HEK293 (cell line): ENCODE measurements around the gene SLC6A9.
A peak's percentile ranks its signal among the peaks of the same experiment; 100 is the strongest.

Experiments used
- CTCF ChIA-PET: fragments of 350-600 bp; formaldehyde crosslinking; extraction: SDS; loops from one replicate; lab custom pipeline; 2021; ENCODE audit warnings: antibody characterized with exemption; lab: Yijun Ruan, JAX
- POLR2A ChIA-PET: fragments of 300-600 bp; formaldehyde crosslinking; extraction: SDS; loops from one replicate; lab custom pipeline; 2020; ENCODE audit warnings: antibody characterized with exemption, inconsistent platforms; lab: Yijun Ruan, JAX
- H3K27ac ChIP-seq: fragments of 200-500 bp; sonication (Bioruptor generic); 2 replicates; pipeline ENCODE4 v1.5.1; 2014; ENCODE audit warnings: low read depth, low read length, control low read depth, inconsistent platforms; ENCODE audit errors: extremely low read depth
- H3K36me3 ChIP-seq, 2 experiments: fragments of 200-500 bp in 1 of 2; sonication (Bioruptor generic) in 1 of 2; 1 replicate in 1 of 2; 2 replicates in 1 of 2; pipeline ENCODE4 v1.5.1; 2014 to 2017; ENCODE audit warnings: inconsistent platforms in 2 of 2, low read length in 2 of 2; ENCODE audit not compliant: control insufficient read depth in 2 of 2, insufficient read depth in 1 of 2
- H3K4me1 ChIP-seq: fragments of 200-500 bp; sonication (Bioruptor generic); 2 replicates; pipeline ENCODE4 v1.5.1; 2014; ENCODE audit warnings: mild to moderate bottlenecking, low read length, inconsistent platforms; ENCODE audit not compliant: control insufficient read depth, insufficient read depth
- H3K4me3 ChIP-seq: 2 replicates; pipeline ENCODE4 v1.5.1; 2011; ENCODE audit warnings: low read depth, mild to moderate bottlenecking, control low read depth, low read length, moderate library complexity
- H3K9me3 ChIP-seq: fragments of 200-500 bp; sonication (Bioruptor generic); 2 replicates; pipeline ENCODE4 v1.5.1; 2014; ENCODE audit warnings: low read depth, low read length, inconsistent platforms; ENCODE audit not compliant: control insufficient read depth, insufficient read depth
- BCL11B ChIP-seq: fragments of 450-650 bp; formaldehyde crosslinking; IDR thresholded peaks from 2 replicates; pipeline ENCODE4 v1.5.1; 2016; ENCODE audit warnings: low read depth, missing biosample characterization, missing genetic modification characterization
- EGR2 ChIP-seq: fragments of 450-650 bp; formaldehyde crosslinking; IDR thresholded peaks from 2 replicates; pipeline ENCODE4 v1.5.1; 2016; ENCODE audit warnings: low read depth, missing biosample characterization, missing genetic modification characterization
- GLI2 ChIP-seq: fragments of 450-650 bp; formaldehyde crosslinking; IDR thresholded peaks from 2 replicates; pipeline ENCODE4; 2017; ENCODE audit warnings: missing biosample characterization, missing genetic modification characterization, low read depth, borderline replicate concordance
- GLIS1 ChIP-seq: fragments of 450-650 bp; formaldehyde crosslinking; IDR thresholded peaks from 2 replicates; pipeline ENCODE4 v1.5.1; 2016; ENCODE audit warnings: missing biosample characterization, missing genetic modification characterization
- GLIS2 ChIP-seq: fragments of 450-650 bp; formaldehyde crosslinking; IDR thresholded peaks from 2 replicates; pipeline ENCODE4 v1.5.1; 2016; ENCODE audit warnings: missing biosample characterization, missing genetic modification characterization
- KLF1 ChIP-seq: fragments of 450-650 bp; formaldehyde crosslinking; IDR thresholded peaks from 2 replicates; pipeline ENCODE4 v1.5.1; 2016; ENCODE audit warnings: missing biosample characterization, missing genetic modification characterization
- KLF8 ChIP-seq: fragments of 450-650 bp; formaldehyde crosslinking; IDR thresholded peaks from 2 replicates; pipeline ENCODE4 v1.5.1; 2016; ENCODE audit warnings: missing biosample characterization, missing genetic modification characterization
- PRDM1 ChIP-seq: fragments of 450-650 bp; formaldehyde crosslinking; IDR thresholded peaks from 2 replicates; pipeline ENCODE4; 2016; ENCODE audit warnings: missing biosample characterization, missing genetic modification characterization
- SCRT1 ChIP-seq: fragments of 450-650 bp; formaldehyde crosslinking; IDR thresholded peaks from 2 replicates; pipeline ENCODE4 v1.5.1; 2016; ENCODE audit warnings: missing biosample characterization, missing genetic modification characterization, borderline replicate concordance
- SETDB1 ChIP-seq: IDR thresholded peaks from one replicate; pipeline ENCODE4 v1.6.1; 2017; ENCODE audit warnings: mild to moderate bottlenecking, low read length, moderate library complexity, mixed read lengths; ENCODE audit not compliant: insufficient read length
- ZBTB17 ChIP-seq: fragments of 450-650 bp; formaldehyde crosslinking; IDR thresholded peaks from 2 replicates; pipeline ENCODE4 v1.5.1; 2016; ENCODE audit warnings: missing biosample characterization, missing genetic modification characterization
- ZBTB21 ChIP-seq: fragments of 450-650 bp; formaldehyde crosslinking; IDR thresholded peaks from 2 replicates; pipeline ENCODE4 v1.5.1; 2017; ENCODE audit warnings: missing biosample characterization, missing genetic modification characterization
- ZBTB48 ChIP-seq: fragments of 450-650 bp; formaldehyde crosslinking; IDR thresholded peaks from 2 replicates; pipeline ENCODE4 v1.5.1; 2016; ENCODE audit warnings: missing biosample characterization, missing genetic modification characterization
- ZBTB7A ChIP-seq: fragments of 450-650 bp; formaldehyde crosslinking; IDR thresholded peaks from 2 replicates; pipeline ENCODE4 v1.5.1; 2016; ENCODE audit warnings: low read depth, missing biosample characterization, missing genetic modification characterization
- ZEB2 ChIP-seq: fragments of 450-650 bp; formaldehyde crosslinking; IDR thresholded peaks from 2 replicates; pipeline ENCODE4 v1.5.1; 2016; ENCODE audit warnings: missing biosample characterization, missing genetic modification characterization
- ZIC2 ChIP-seq: fragments of 450-650 bp; formaldehyde crosslinking; IDR thresholded peaks from 2 replicates; pipeline ENCODE4 v1.5.1; 2016; ENCODE audit warnings: missing biosample characterization, missing genetic modification characterization
- ZNF114 ChIP-seq: fragments of 450-650 bp; formaldehyde crosslinking; IDR thresholded peaks from 2 replicates; pipeline ENCODE4 v1.5.0; 2017; ENCODE audit warnings: missing biosample characterization, missing genetic modification characterization
- ZNF132 ChIP-seq: fragments of 450-650 bp; formaldehyde crosslinking; IDR thresholded peaks from 2 replicates; pipeline ENCODE4 v1.5.1; 2017; ENCODE audit warnings: missing biosample characterization, missing genetic modification characterization, borderline replicate concordance
- ZNF18 ChIP-seq: fragments of 450-650 bp; formaldehyde crosslinking; IDR thresholded peaks from 2 replicates; pipeline ENCODE4 v1.5.1; 2016; ENCODE audit warnings: missing biosample characterization, missing genetic modification characterization
- ZNF184 ChIP-seq: fragments of 450-650 bp; IDR thresholded peaks from 2 replicates; pipeline ENCODE4 v1.5.1; 2018; ENCODE audit warnings: missing biosample characterization, mild to moderate bottlenecking, missing genetic modification characterization
- ZNF37A ChIP-seq: fragments of 450-650 bp; IDR thresholded peaks from 2 replicates; pipeline ENCODE4 v1.5.1; 2018; ENCODE audit warnings: missing biosample characterization, missing genetic modification characterization
- ZNF521 ChIP-seq: fragments of 450-650 bp; formaldehyde crosslinking; IDR thresholded peaks from 2 replicates; pipeline ENCODE4 v1.5.1; 2017; ENCODE audit warnings: missing biosample characterization, mild to moderate bottlenecking, missing genetic modification characterization
- ZNF629 ChIP-seq: fragments of 450-650 bp; formaldehyde crosslinking; IDR thresholded peaks from 2 replicates; pipeline ENCODE4 v1.5.1; 2017; ENCODE audit warnings: missing biosample characterization, missing genetic modification characterization
- ZNF776 ChIP-seq: fragments of 450-650 bp; formaldehyde crosslinking; IDR thresholded peaks from 2 replicates; pipeline ENCODE4 v1.5.0; 2017; ENCODE audit warnings: missing biosample characterization, missing genetic modification characterization, borderline replicate concordance
- ZNF777 ChIP-seq: fragments of 450-650 bp; formaldehyde crosslinking; IDR thresholded peaks from 2 replicates; pipeline ENCODE4 v1.5.1; 2017; ENCODE audit warnings: missing biosample characterization, missing genetic modification characterization, borderline replicate concordance
- ZNF785 ChIP-seq: fragments of 450-650 bp; formaldehyde crosslinking; IDR thresholded peaks from 2 replicates; pipeline ENCODE4 v1.5.1; 2016; ENCODE audit warnings: missing biosample characterization, missing genetic modification characterization
- ZSCAN30 ChIP-seq: fragments of 450-650 bp; IDR thresholded peaks from 2 replicates; pipeline ENCODE4 v1.5.1; 2018; ENCODE audit warnings: missing biosample characterization, mild to moderate bottlenecking, missing genetic modification characterization, moderate library complexity

Gene SLC6A9

GRCh38 chr1:43991200-43991475 is 40.1 kb downstream of the SLC6A9 start:
- TF ChIP-seq ZNF132 (tag by site-specific recombination) = no peak
- TF ChIP-seq ZBTB17 (tag by site-specific recombination) = no peak
- no peak for TF ChIP-seq ZEB2 (tag by site-specific recombination)
- TF ChIP-seq ZSCAN30 (tag by site-specific recombination) = 0 out of 2 replicates have a peak, but pooled peaks have one; percentile 10
- no peak for TF ChIP-seq ZNF777 (tag by site-specific recombination)
- TF ChIP-seq PRDM1 = peak; percentile 68
- TF ChIP-seq ZNF37A (tag by site-specific recombination) = no peak
- no peak for TF ChIP-seq ZNF629 (tag by site-specific recombination)
- 0 out of 2 replicates have a peak, but pooled peaks have one; percentile 58 for TF ChIP-seq ZBTB48 (tag by site-specific recombination)
- no peak for TF ChIP-seq SETDB1
- no peak for TF ChIP-seq ZBTB7A (tag by site-specific recombination)
- TF ChIP-seq SCRT1 (tag by site-specific recombination) = no peak
- TF ChIP-seq, all 188 proteins: peak for 3
- no peak overlapping the region; the same call in 1 of the 2 replicates for H3K27ac ChIP-seq
- H3K4me1 ChIP-seq = no peaks in the 10 kb centered on the region

GRCh38 chr1:43990271-43991199 is 40.7 kb downstream of the SLC6A9 start:
- H3K9me3 ChIP-seq = no peaks in the 10 kb centered on the region
- CTCF ChIA-PET = interaction anchor here (0.6 to 5.1 kb wide), 4 partner anchors 13 to 241 kb away, joined by 3 to 36 read pairs (median 6); no protein-coding TSS in a partner anchor
- H3K4me3 ChIP-seq = no peak overlapping the region
- H3K27ac ChIP-seq = no peak overlapping the region
- no peaks in the 10 kb centered on the region for H3K4me1 ChIP-seq
- peaks cover 0 to 26% of the 10 kb centered on the region in 2 experiments; a peak in 2 of 3 replicates for H3K36me3 ChIP-seq
- POLR2A ChIA-PET = interaction anchor here (1.4 kb wide), 1 partner anchor 15 kb away, joined by 8 read pairs; the partner anchor contains the start of gene ATP6V0B
- TF ChIP-seq ZNF776 (tag by site-specific recombination) (no peak), ZNF521 (tag by site-specific recombination) (no peak), GLIS1 (tag by site-specific recombination) (peak; percentile 99), BCL11B (tag by site-specific recombination) (no peak), ZBTB21 (tag by site-specific recombination) (no peak), ZNF184 (tag by site-specific recombination) (no peak), GLIS2 (tag by site-specific recombination) (peak; percentile 58; the same call in 1 of the 2 replicates), EGR2 (no peak), ZNF785 (no peak), ZNF18 (no peak), KLF1 (tag by site-specific recombination) (no peak), GLI2 (tag by site-specific recombination) (no peak), ZNF114 (no peak), ZIC2 (tag by site-specific recombination) (peak; percentile 44; the same call in 1 of the 2 replicates), KLF8 (tag by site-specific recombination) (no peak)

More at GRCh38 chr1:43991200-43991475, 40.1 kb downstream of the SLC6A9 start:
- CTCF ChIA-PET = interaction anchor here (0.6 to 5.1 kb wide), 2 partner anchors 15 to 241 kb away, joined by 4 to 36 read pairs; no protein-coding TSS in a partner anchor
- Histone ChIP-seq H3K9me3 (no peaks in the 10 kb centered on the region), H3K4me3 (peak overlapping the region; percentile 72), H3K36me3 (peaks cover 0 to 19% of the 10 kb centered on the region in 2 experiments; a peak in 2 of 3 replicates)
- POLR2A ChIA-PET = interaction anchor here (1.4 kb wide), 1 partner anchor 16 kb away, joined by 8 read pairs; the partner anchor contains the start of gene ATP6V0B
